Measurements from ENCODE around the gene CENPP.

DNA sequence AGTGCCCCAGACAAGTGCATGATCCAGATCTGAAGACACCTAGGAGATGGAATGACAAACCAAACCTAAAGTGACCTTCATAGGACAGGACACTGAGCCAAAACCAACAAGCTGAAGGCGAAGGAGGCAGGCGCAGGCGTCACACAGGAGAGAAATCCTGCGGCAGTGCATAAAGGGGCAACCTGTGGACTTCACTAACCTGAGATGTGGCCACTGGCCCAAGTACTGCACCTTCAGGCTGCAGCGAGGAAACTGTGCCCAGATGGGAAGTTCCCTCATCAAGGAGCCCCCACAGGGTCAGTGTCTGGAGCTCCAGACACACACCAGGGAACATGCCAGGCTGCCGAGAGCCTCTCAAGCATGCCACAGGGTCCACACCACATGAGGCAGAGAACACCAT is 340.5 kb downstream of the CENPP start:
- TF ChIP-seq POLR2A (IDR thresholded peaks at IDR 0.05) (no peak), EP300 (IDR thresholded peaks at IDR 0.05; ENCODE audit: low read depth) (no peak), POLR2AphosphoS5 (IDR thresholded peaks at IDR 0.05) (no peak)
- TF ChIP-seq, protein P1, sequence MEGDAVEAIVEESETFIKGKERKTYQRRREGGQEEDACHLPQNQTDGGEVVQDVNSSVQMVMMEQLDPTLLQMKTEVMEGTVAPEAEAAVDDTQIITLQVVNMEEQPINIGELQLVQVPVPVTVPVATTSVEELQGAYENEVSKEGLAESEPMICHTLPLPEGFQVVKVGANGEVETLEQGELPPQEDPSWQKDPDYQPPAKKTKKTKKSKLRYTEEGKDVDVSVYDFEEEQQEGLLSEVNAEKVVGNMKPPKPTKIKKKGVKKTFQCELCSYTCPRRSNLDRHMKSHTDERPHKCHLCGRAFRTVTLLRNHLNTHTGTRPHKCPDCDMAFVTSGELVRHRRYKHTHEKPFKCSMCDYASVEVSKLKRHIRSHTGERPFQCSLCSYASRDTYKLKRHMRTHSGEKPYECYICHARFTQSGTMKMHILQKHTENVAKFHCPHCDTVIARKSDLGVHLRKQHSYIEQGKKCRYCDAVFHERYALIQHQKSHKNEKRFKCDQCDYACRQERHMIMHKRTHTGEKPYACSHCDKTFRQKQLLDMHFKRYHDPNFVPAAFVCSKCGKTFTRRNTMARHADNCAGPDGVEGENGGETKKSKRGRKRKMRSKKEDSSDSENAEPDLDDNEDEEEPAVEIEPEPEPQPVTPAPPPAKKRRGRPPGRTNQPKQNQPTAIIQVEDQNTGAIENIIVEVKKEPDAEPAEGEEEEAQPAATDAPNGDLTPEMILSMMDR (IDR thresholded peaks at IDR 0.05): no peak

Measured in transverse colon (tissue), 4 donors.